Upper lobe of left lung (tissue), 6 donors: ENCODE results near the gene PCYT1A. TPM values are rescaled to one million over a fixed set of nuclear protein-coding genes. Genes with fewer than 3 reads are reported as not detected.

Source experiments
- ATAC-seq, 2 donors: fragments of 200-7000 bp; cut with Tn5 transposase; one replicate each; pipeline ENCODE4 v1.9.1; 2022; ENCODE audit warnings: mild to moderate bottlenecking in 2 of 2, moderate library complexity in 2 of 2; ENCODE audit not compliant: low FRiP score in 2 of 2
- DNase-seq, 2 donors: peaks; one replicate each; pipeline ENCODE4 v3.0.0-alpha.2; 2019 to 2020
- H3K27ac ChIP-seq, 4 donors: fragments of 200-600 bp; sonication (generic); one replicate each; pipeline ENCODE4 v1.5.1; 2016 to 2019
- H3K27me3 ChIP-seq, 4 donors: fragments of 200-600 bp; sonication (generic); one replicate each; pipeline ENCODE4 v1.5.1; 2017 to 2019
- H3K36me3 ChIP-seq, 4 donors: fragments of 200-600 bp; sonication (generic); one replicate each; pipeline ENCODE4 v1.5.1; 2016 to 2019
- H3K4me1 ChIP-seq, 4 donors: fragments of 200-600 bp; sonication (generic); one replicate each; pipeline ENCODE4 v1.5.1; 2018 to 2019
- H3K4me3 ChIP-seq, 4 donors: fragments of 200-600 bp; sonication (generic); one replicate each; pipeline ENCODE4 v1.5.1; 2017 to 2019; ENCODE audit warnings: mild to moderate bottlenecking in 2 of 4, moderate library complexity in 1 of 4
- H3K9me3 ChIP-seq, 4 donors: fragments of 200-600 bp; sonication (generic); one replicate each; pipeline ENCODE4 v1.5.1; 2018 to 2019
- EP300 ChIP-seq, 4 donors: sonication (generic); formaldehyde crosslinking; IDR thresholded peaks; one replicate each; pipeline ENCODE4 v1.5.1; 2017; ENCODE audit warnings: antibody characterized with exemption in 4 of 4, control low read depth in 2 of 4
- POLR2A ChIP-seq, 4 donors: fragments of 450-650 bp; IDR thresholded peaks; one replicate each; pipeline ENCODE4 v1.5.1; 2016 to 2017; ENCODE audit warnings: antibody characterized with exemption in 4 of 4, mild to moderate bottlenecking in 2 of 4
- POLR2AphosphoS5 ChIP-seq, 2 donors: sonication (generic); formaldehyde crosslinking; IDR thresholded peaks; one replicate each; pipeline ENCODE4 v1.5.1; 2017; ENCODE audit warnings: antibody characterized with exemption in 2 of 2
- WGBS, 2 donors: methylation state at CpG; one replicate each; pipeline ENCODE4 v1.1.5; 2017 to 2018; 5-methylcytosine and 5-hydroxymethylcytosine counted together
- total RNA-seq, 6 donors: library from RNA; depleted of rRNA in 4 of 6; stranded (reverse); fragments of >200 nt in 4 of 6; gene quantifications; one replicate each; pipeline versions ENCODE4 v1.1.0 to v1.2.1, GENCODE V29; 2016 to 2021
- TF ChIP-seq, protein P1 (sequence below), 6 experiments: fragments of 450-650 bp in 4 of 6; fragments of 200-600 bp in 2 of 6; sonication (generic) in 2 of 6; IDR thresholded peaks; one replicate each; pipeline ENCODE4 v1.5.1; 2016 to 2019; ENCODE audit warnings: antibody characterized with exemption in 6 of 6
- donor health status: DM: no; HTN: no; CAD: no; lungs with moderate emphysema.
- donor health status: DM: no; HTN: yes; CAD: no; lungs with severe emphysema.

PCYT1A gene
- total RNA-seq, 6 donors from 2014 or later: 51.6 to 75.2 (median 68.5) TPM

DNA sequence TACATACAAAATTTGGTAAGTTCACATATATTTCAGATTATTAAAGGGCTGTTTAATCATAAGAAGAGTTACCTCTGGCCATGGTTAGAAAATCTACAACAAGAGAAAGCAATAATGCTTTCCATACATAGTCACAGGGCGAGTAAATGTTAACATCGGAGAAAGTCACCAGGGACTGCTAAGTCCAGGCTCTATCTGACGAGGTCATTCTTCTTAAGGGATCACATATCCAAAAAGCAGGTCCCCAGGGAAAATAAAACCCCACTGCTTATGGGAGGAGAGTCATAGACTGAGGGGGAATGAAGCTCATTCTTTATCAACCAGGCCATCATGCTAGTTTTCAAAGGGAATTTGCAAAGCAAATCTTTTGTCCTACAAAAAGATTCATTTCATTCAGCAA lies 3.1 kb downstream of the PCYT1A start:
- TF ChIP-seq EP300 (IDR thresholded peaks at IDR 0.05) (no peak), POLR2AphosphoS5 (IDR thresholded peaks at IDR 0.05) (no peak), POLR2A (IDR thresholded peaks at IDR 0.05) (no peak)
- TF ChIP-seq, protein P1, sequence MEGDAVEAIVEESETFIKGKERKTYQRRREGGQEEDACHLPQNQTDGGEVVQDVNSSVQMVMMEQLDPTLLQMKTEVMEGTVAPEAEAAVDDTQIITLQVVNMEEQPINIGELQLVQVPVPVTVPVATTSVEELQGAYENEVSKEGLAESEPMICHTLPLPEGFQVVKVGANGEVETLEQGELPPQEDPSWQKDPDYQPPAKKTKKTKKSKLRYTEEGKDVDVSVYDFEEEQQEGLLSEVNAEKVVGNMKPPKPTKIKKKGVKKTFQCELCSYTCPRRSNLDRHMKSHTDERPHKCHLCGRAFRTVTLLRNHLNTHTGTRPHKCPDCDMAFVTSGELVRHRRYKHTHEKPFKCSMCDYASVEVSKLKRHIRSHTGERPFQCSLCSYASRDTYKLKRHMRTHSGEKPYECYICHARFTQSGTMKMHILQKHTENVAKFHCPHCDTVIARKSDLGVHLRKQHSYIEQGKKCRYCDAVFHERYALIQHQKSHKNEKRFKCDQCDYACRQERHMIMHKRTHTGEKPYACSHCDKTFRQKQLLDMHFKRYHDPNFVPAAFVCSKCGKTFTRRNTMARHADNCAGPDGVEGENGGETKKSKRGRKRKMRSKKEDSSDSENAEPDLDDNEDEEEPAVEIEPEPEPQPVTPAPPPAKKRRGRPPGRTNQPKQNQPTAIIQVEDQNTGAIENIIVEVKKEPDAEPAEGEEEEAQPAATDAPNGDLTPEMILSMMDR (IDR thresholded peaks at IDR 0.05): no peak
- Histone ChIP-seq H3K4me3 (no peak overlapping the region), H3K36me3 (no peaks in the 10 kb centered on the region), H3K27ac (no peak overlapping the region), H3K4me1 (peaks cover 23 to 48% (median 36%) of the 10 kb centered on the region in 4 donors), H3K27me3 (no peaks in the 10 kb centered on the region), H3K9me3 (no peaks in the 10 kb centered on the region)
- WGBS, 2 donors: 33 to 53% methylated on average over 3 of the region's 3 CpGs
- ATAC-seq (no peak), DNase-seq (no peak)

DNA sequence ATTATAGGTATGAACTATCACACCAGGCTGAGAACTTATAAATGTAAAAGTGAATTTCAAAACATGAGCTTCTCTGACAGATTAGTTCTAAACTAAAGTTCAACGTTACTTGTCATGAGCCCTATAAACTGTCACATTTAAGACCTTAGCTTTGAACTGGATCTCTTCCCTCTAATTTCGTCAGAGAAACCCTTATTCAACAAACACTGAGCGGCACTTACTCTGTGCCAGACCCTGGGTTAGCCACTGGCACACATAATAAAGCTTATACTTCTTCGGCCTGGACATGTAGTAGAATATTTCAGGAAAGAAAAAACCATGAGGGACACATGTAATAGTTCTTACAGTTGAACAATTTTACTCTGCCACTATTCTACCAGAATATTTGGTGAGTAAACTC lies 5.6 kb downstream of the PCYT1A start:
- Histone ChIP-seq H3K4me3 (no peak overlapping the region), H3K27ac (no peak overlapping the region), H3K27me3 (no peaks in the 10 kb centered on the region), H3K9me3 (no peaks in the 10 kb centered on the region), H3K4me1 (peaks cover 37 to 55% (median 45%) of the 10 kb centered on the region in 4 donors), H3K36me3 (no peaks in the 10 kb centered on the region)
- DNase-seq: no peak
- no peak for ATAC-seq
- TF ChIP-seq EP300 (IDR thresholded peaks at IDR 0.05) (no peak), POLR2AphosphoS5 (IDR thresholded peaks at IDR 0.05) (no peak), POLR2A (IDR thresholded peaks at IDR 0.05) (no peak)
- TF ChIP-seq, protein P1 (IDR thresholded peaks at IDR 0.05): no peak
- WGBS, 2 donors: 87% methylated on average over 4 of the region's 4 CpGs

DNA sequence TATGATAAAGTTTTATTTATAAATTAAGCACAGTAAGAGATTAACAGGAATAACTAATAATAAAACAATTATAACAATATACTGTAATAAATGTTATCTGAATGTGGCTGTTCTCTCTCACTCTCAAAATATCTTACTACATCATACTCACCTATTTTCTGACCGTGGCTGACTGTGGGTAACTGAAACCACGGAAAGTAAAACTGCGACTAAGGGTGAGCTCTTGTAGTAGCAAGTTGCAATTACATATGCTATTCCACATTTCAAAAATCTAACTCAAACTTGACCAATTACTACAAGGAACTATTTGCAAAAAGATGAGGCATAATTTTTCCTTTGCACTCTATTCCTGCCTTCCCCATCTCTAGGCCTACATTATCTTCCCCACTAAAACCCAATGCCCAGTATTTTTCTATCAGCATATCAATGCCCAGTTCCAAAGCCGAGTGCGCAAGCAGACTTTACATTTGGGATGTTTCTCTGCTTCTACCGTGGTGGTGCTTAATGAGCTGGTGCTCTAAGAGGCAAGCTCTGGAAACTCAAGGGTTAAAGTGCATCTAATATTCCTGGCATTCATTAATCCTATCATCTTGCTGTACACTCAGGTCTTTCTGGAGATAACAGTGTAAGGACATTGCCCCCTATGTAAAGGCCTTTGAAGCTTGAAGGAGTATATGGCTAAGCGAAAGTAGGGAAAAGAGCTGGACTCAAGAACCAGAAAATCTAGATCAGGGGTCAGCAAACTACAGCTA lies 6.7 kb downstream of the PCYT1A start:
- DNase-seq: no peak
- Histone ChIP-seq H3K27ac (no peak overlapping the region), H3K4me1 (peaks cover 26 to 44% (median 35%) of the 10 kb centered on the region in 4 donors), H3K36me3 (no peaks in the 10 kb centered on the region), H3K27me3 (no peaks in the 10 kb centered on the region), H3K4me3 (no peak overlapping the region), H3K9me3 (no peaks in the 10 kb centered on the region)
- ATAC-seq: no peak
- TF ChIP-seq EP300 (IDR thresholded peaks at IDR 0.05) (no peak), POLR2AphosphoS5 (IDR thresholded peaks at IDR 0.05) (no peak), POLR2A (IDR thresholded peaks at IDR 0.05) (no peak)
- TF ChIP-seq, protein P1 (IDR thresholded peaks at IDR 0.05): no peak
- 80 to 86% methylated on average over 7 of the region's 7 CpGs for WGBS, 2 donors

DNA sequence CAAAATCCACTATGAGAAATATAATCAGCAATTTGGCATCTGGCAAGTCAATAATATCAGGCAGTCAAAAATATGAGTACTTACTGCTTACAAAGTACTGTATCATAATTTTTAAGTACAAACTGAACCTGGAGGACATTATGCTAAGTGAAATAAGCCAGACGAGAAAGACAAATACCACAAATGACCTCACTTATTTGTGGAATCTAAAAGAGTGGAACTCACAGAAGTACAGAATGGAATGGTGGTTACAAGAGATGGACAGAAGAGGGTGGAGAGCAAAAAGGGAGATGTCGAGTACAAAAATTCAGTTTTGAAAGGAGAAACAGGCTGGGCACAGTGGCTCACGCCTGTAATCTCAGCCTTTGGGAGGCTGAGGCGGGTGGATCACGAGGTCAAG lies 12.4 kb downstream of the PCYT1A start:
- WGBS, 2 donors: 85 to 90% methylated on average over 5 of the region's 5 CpGs
- no peaks in the 10 kb centered on the region for H3K9me3 ChIP-seq

More for the DNA sequence above, 12.4 kb downstream of the PCYT1A start:
- Histone ChIP-seq H3K4me1 (peaks cover 16 to 26% (median 17%) of the 10 kb centered on the region in 4 donors), H3K4me3 (no peak overlapping the region), H3K27ac (no peak overlapping the region), H3K36me3 (peaks cover 0 to 15% (median 13%) of the 10 kb centered on the region in 4 donors), H3K27me3 (no peaks in the 10 kb centered on the region)
- DNase-seq: no peak
- no peak for ATAC-seq
- TF ChIP-seq POLR2AphosphoS5 (IDR thresholded peaks at IDR 0.05) (no peak), POLR2A (IDR thresholded peaks at IDR 0.05) (no peak), EP300 (IDR thresholded peaks at IDR 0.05) (no peak)
- TF ChIP-seq, protein P1 (IDR thresholded peaks at IDR 0.05): no peak
